OCI-LY3 (cell line): ENCODE measurements around the gene TREM2.

Source experiments
- EZH2phosphoT487 ChIP-seq: fragments of 200-600 bp; shearing (Covaris generic); IDR thresholded peaks from 2 replicates; pipeline ENCODE4 v1.6.1; 2018; ENCODE audit warnings: antibody characterized with exemption, mixed run types, low read depth
- TF ChIP-seq, protein P1 (sequence below): fragments of 200-600, 300-600 bp; sonication (generic); IDR thresholded peaks from 2 replicates; pipeline ENCODE4 v1.5.1; 2014; ENCODE audit warnings: antibody characterized with exemption, low read length, low read depth

DNA sequence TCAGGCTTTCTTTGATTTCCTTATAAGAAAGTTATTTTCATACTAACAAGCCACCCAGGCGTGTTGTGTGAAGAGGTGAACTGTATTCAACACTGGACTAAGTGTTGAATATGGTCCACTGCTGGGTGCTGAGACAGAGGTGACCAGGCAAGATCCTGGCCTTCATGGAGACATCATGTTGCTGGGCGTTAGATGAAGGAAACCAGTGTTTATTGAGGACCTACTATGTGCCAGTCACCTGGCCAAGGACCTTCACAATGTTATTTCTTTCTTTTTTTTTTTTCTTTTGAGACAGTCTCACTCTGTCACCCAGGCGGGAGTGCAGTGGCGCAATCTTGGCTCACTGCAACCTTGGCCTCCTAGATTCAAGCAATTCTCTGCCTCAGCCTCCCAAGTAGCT lies 6.9 kb downstream of the TREM2 start:
- TF ChIP-seq, protein P1, sequence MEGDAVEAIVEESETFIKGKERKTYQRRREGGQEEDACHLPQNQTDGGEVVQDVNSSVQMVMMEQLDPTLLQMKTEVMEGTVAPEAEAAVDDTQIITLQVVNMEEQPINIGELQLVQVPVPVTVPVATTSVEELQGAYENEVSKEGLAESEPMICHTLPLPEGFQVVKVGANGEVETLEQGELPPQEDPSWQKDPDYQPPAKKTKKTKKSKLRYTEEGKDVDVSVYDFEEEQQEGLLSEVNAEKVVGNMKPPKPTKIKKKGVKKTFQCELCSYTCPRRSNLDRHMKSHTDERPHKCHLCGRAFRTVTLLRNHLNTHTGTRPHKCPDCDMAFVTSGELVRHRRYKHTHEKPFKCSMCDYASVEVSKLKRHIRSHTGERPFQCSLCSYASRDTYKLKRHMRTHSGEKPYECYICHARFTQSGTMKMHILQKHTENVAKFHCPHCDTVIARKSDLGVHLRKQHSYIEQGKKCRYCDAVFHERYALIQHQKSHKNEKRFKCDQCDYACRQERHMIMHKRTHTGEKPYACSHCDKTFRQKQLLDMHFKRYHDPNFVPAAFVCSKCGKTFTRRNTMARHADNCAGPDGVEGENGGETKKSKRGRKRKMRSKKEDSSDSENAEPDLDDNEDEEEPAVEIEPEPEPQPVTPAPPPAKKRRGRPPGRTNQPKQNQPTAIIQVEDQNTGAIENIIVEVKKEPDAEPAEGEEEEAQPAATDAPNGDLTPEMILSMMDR: no peak
- TF ChIP-seq EZH2phosphoT487: no peak
